Measurements from ENCODE around the gene GRIN1.
A peak's percentile ranks its signal among the peaks of the same experiment; 100 is the strongest.

GRIN1 gene

DNA sequence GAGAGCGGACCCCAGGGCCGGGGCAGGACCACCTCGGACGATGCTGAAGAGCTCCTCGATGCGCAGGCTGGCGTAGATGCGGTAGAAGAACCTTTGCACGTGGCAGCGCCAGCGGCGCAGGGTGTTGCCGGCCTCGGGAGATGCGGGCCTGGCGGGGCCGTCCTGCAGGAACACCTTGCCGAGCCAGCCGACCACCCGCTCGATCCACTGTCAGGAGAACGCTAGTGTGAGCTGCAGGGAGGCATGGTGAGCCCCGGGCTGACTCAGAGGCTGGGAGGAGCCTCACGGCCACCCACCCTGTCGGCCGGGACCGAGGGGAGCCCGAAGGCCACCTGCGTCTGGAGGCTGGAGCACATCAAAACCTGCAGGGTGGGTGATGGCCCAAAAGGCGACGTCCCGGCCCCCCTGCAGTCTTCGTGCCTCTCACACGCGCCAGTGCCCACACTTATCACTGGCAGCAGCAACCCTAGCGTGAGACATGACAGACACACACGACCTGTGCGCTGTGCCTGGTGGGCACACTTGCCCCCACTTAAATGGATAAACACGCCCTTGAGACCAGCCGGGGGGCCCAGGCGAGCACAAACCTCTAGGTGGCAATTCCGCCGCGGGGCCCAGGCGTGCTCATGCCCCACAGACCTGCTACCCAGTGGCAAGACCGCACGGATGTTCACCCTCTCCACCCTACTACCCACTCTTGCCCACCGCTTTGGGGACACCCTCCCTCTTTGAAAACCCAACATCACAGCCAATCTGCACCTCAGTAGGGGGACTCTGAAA, 46.1 kb downstream of the GRIN1 start:
- in situ Hi-C loops (cut with HindIII; ENCODE audit: low pct_ligation_motif_present, low pct_unique_long_range_greater_than_20kb, low sequenced_read_pairs) = no loop called here
- no peak for DNase-seq

- in situ Hi-C loops (cut with HindIII; ENCODE audit: low pct_ligation_motif_present, low pct_unique_long_range_greater_than_20kb, low sequenced_read_pairs) = no loop called here
- DNase-seq = no peak
These were observed 47.0 kb downstream of the GRIN1 start for GRCh38 chr9:137185921-137186320.

GRCh38 chr9:137186385-137186784, 47.4 kb downstream of the GRIN1 start:
- no peak for DNase-seq
- in situ Hi-C loops (cut with HindIII; ENCODE audit: low pct_ligation_motif_present, low pct_unique_long_range_greater_than_20kb, low sequenced_read_pairs) = no loop called here

DNA sequence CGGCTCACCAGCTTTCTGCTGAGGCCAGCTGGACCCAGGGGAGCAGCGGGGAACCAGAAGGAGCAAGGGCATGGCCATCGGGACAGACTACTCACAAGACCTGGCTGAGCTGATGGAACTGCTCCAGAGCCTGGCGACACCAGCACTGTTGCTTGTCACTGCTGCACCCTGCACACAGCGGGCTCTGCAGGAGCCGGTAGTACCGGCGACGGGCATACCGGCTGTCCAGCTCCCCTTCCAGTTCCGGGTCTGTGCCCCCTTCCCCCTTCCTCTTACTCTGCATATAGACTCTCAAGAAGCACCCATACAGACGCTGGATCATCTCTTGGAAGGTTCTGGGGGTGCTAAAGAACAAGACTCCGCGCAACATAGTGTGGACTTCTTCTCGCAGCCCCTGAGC, 48.4 kb downstream of the GRIN1 start:
- in situ Hi-C loops (cut with HindIII; ENCODE audit: low pct_ligation_motif_present, low pct_unique_long_range_greater_than_20kb, low sequenced_read_pairs) = no loop called here

GRCh38 chr9:137188086-137188489, 49.1 kb downstream of the GRIN1 start:
- in situ Hi-C loops (cut with HindIII; ENCODE audit: low pct_ligation_motif_present, low pct_unique_long_range_greater_than_20kb, low sequenced_read_pairs) = no loop called here
- no peak for DNase-seq

More for the DNA sequence above, 48.4 kb downstream of the GRIN1 start:
- DNase-seq = no peak

- in situ Hi-C loops (cut with HindIII; ENCODE audit: low pct_ligation_motif_present, low pct_unique_long_range_greater_than_20kb, low sequenced_read_pairs) = no loop called here
- peak; percentile 91 for DNase-seq
These were observed 49.7 kb downstream of the GRIN1 start, which contains the start of the genes ANAPC2 and SSNA1 for GRCh38 chr9:137188490-137189296. TSS of gene ANAPC2 (minus strand) at chr9:137188560. CDS start at chr9:137188532, 28 bp downstream. TSS of gene SSNA1 (plus strand) at chr9:137188676. CDS start at chr9:137188727, 51 bp downstream.

DNA sequence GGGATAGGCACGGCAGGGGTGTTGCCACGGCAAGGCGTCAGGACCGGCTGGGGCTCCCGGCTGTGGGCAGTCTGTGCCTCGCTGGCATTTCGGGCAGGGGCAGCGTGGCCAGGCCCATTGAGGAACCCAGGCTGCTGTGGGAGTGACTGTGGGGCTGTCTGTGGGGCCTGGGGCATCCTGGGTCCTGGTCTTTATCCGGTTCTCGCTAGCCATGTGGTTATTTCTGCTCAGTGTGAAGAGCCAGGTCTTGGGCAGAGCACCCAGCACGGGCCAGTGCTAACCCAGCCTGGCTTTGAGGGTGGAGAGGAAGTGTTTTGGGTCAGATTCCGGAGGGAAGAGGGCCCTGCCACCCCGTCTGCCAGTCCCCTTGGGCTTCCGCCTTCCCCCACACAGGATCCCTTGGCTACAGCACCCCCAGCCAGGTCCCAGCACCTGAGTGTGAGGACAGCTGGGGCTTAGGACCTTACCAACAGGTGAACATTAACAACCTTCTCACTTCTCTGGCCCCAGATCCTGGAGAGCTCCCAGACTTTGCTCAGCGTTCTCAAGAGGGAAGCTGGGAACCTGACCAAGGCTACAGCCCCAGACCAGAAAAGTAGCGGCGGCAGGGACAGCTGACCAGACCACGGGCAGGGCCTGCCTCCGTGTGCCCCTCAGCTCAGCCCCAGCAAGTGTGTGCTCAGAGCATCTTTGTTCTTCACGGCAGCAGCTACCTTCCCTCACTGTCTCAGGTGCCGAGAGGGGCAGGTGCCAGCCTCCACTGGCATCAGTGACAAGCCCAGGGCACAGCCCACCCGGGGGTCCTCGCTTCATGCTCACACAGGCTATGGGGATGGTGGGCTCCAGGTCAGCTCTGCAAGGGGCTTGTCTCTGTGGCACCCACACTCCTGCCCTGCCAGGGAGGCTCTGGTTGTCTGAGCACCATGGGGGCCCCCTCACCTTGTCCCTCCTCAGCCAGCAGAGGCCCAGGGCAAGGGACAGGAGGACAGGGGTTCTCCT, 50.6 kb downstream of the GRIN1 start:
- in situ Hi-C loops (cut with HindIII; ENCODE audit: low pct_ligation_motif_present, low pct_unique_long_range_greater_than_20kb, low sequenced_read_pairs) = no loop called here
- DNase-seq = no peak

- DNase-seq = no peak
- in situ Hi-C loops (cut with HindIII; ENCODE audit: low pct_ligation_motif_present, low pct_unique_long_range_greater_than_20kb, low sequenced_read_pairs) = no loop called here
These were observed 51.4 kb downstream of the GRIN1 start for GRCh38 chr9:137190315-137190856.

DNA sequence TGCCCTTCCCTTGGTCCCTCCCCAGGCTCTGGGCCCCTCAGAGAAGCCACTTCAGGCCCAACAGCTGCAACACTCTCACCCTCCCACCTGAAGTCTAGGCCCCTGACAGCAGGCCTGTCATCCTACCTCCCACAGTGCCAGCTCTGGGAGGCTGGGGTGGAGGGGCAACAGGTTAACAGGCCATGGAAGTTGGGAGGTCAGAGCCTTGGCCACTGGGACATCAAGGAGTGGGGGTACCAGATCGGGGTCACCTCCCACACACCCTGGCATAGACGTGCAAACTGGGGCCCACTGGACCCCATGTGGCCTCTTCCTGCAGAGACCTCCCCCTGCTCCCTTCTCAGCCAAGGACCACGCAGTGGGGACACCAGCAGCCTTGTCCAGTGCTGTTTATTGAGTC, 52.3 kb downstream of the GRIN1 start:
- in situ Hi-C loops (cut with HindIII; ENCODE audit: low pct_ligation_motif_present, low pct_unique_long_range_greater_than_20kb, low sequenced_read_pairs) = no loop called here
- no peak for DNase-seq

DNA sequence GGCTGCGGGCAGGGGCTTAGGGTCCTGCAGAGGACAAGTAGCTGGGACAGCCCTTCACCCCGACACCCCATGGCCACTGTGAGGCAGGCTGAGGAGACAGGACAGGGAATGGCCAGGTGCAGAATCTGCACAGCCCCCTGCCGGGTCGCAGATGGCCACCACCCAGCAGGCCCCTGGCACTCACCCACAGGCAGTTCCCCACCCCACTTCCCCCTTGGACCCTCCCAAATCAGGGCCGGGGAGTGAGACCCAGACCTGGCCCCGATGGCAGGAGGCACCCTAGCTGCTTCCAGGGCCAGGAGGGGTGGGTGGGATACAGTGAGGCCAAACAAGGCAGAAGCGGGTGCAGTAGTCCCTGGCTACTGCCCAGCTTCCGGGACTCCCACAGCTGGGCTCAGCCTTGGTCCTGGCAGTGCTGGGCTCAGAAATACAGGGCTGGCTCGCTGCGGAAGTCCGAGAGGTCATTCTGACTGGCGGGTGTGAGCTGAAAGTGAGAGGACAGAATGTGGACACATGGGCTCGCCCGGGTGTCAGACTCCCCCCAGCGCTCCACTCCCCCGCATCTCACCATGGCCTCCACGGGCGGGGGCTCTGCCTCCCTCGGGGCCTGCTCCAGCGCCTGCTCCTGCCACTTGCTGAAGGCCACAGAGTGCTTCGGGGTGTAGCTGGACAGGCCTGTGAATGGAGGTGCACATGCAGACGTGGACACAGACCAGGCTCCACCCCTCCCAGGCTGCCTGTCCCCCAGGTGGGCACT, 52.9 kb downstream of the GRIN1 start:
- in situ Hi-C loops (cut with HindIII; ENCODE audit: low pct_ligation_motif_present, low pct_unique_long_range_greater_than_20kb, low sequenced_read_pairs) = no loop called here
- DNase-seq = no peak

DNA sequence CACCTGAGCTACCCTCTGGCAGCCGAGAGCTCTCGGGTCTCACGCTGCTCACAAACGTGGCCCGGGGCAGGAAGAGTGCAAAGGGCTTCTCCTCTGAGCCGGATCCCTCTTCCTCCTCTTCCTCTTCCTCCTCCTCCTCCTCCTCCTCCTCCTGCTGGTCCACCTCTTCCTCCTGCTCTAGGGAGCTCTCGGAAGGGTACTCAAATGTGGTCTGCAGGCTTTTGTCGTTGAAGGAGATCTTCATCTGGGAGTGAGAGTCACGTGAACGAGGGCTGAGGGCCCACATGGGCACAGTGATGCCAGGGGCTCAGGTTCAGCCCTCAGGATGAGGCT, 53.5 kb downstream of the GRIN1 start:
- in situ Hi-C loops (cut with HindIII; ENCODE audit: low pct_ligation_motif_present, low pct_unique_long_range_greater_than_20kb, low sequenced_read_pairs) = no loop called here
- no peak for DNase-seq

GRCh38 chr9:137192859-137193258, 53.9 kb downstream of the GRIN1 start:
- no peak for DNase-seq
- in situ Hi-C loops (cut with HindIII; ENCODE audit: low pct_ligation_motif_present, low pct_unique_long_range_greater_than_20kb, low sequenced_read_pairs) = no loop called here

DNA sequence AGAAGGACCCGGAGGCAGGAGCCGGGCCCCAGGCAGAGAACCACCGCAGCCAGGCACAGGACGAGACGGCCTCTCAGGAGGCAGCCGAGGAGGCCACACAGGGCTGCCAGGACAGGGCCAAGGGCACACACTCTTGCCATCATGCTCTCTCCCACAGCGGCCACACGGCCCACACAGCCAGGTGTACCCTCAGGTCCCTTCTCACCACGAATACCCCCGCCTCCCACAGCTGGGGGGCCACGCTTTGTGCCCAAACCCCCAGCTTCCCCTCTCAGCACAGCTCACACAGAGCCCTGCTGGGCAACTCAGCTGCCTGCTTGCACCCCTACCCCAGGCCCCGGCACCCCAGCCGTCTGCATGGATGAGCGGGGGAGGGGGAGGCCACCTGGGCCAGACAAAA, 54.8 kb downstream of the GRIN1 start:
- in situ Hi-C loops (cut with HindIII; ENCODE audit: low pct_ligation_motif_present, low pct_unique_long_range_greater_than_20kb, low sequenced_read_pairs) = no loop called here
- DNase-seq = no peak

DNA sequence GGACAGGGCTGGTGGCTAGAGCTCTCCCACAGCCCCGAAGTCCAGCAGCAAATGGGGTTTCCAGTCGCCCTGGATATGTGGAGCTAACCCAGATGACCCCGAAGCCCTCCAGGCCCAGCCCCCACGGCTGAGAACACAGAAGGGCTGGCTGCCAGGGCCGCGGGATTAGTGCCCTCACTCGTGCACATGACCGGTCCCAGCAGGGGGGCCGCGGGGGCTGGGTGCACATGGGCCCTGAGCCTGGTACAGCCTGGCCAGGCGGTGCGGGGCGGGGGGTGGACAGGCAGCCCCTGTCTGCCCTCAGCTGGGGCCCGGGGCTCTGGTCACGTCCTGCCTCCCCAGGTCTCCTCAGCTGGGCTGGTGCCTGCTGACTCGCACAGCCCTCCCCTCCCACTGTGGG, 55.4 kb downstream of the GRIN1 start:
- in situ Hi-C loops (cut with HindIII; ENCODE audit: low pct_ligation_motif_present, low pct_unique_long_range_greater_than_20kb, low sequenced_read_pairs) = no loop called here
- no peak for DNase-seq

GRCh38 chr9:137194909-137195308, 56.0 kb downstream of the GRIN1 start:
- no peak for DNase-seq
- in situ Hi-C loops (cut with HindIII; ENCODE audit: low pct_ligation_motif_present, low pct_unique_long_range_greater_than_20kb, low sequenced_read_pairs) = no loop called here

DNA sequence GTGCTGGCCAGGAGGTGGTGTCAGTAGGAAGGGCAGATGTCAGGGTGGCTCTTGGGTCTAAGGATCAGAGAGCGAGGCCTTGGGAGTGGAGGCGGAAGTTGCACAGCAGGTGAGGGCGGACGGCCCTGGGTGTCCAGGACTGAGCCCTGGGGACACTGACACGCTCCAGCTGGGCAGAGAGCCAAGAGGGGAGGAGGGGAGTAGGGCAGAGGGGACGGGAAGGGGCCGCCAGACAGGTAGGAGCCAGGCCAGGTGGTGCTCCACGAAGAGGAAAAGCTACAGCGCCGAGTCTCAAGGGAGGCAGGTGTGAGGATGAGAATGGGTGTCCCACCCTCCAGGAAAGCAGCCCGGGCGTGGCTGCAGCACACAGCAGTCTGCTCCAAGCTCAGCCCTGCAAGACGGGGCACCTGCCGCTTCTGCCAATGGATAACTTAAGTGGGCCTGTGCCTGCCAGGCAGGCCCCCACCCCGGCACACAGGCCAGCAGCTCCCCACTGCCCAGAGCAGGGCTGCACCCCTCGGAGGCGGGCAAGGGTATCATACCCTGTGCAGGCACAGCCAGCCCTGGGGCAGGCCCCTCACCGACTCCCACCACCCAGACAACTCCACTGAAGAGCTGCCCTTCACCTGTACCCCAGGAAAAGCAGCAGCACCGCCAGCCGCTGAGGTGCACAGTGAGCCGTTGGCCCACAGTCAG, 56.7 kb downstream of the GRIN1 start:
- in situ Hi-C loops (cut with HindIII; ENCODE audit: low pct_ligation_motif_present, low pct_unique_long_range_greater_than_20kb, low sequenced_read_pairs) = no loop called here
- no peak for DNase-seq
